GM18526 (cell line): ENCODE results near the gene ITPR1.

Source experiments
- POLR2A ChIP-seq: IDR thresholded peaks from 3 replicates; pipeline ENCODE4 v1.6.1; 2011; ENCODE audit not compliant: insufficient read length; ENCODE audit errors: extremely low read depth

The ITPR1 gene

DNA sequence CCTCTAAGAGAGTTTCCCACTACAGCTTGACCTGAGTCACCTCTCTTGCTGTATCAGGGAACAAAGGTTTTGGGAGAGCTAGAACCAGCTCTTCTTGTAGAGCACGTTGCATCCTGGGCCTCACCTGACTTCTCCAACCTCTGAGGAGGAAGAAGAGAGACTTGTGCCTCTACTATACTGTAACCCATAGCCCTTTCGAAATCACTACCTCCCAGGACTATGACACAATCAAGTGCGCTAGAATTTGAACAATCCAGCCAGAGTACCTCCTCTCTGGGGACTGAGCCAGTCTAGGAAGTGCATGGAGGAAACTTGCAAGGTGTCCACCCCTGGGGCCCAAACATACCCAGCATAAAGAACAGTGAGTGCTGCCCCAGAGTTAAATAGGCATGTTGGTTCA, 293.3 kb downstream of the ITPR1 start:
- no peak for TF ChIP-seq POLR2A

DNA sequence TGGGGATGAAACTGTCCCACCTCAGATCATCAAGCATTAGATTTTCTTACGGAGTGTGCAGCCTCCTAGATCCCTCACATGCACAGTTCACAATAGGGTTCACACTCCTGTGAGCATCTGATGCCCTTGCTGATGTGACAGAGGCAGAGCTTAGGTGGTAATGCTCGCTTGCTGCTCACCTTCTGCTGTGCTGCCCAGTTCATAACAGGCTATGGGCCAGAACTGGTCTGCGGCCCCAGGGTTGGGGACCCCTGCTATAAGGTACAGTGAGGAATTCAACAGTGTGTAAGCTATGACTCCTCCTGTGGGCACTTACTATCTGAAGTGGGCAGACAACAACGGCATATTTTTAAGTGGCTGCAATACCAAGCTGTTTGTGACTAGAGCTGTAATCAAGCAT, 298.2 kb downstream of the ITPR1 start:
- TF ChIP-seq POLR2A = no peak

DNA sequence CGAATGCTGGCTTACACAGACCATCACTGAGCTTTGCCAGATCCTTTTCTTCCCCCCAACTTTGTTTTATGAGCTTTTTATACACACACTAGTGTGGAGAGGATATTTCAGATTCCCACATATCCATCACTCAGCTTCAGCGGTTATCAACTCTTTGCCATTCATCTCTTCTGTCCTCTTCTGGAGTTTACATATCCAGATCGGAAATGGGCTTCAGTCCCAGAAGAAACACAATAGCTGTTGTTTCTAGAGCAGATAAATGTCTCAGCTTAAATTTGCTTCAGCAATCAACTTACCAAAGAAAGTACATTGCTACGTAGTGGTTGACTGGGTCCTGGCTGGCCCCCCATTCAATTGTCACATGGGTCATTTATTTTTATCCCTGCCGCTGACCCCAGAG, 300.2 kb downstream of the ITPR1 start:
- no peak for TF ChIP-seq POLR2A

DNA sequence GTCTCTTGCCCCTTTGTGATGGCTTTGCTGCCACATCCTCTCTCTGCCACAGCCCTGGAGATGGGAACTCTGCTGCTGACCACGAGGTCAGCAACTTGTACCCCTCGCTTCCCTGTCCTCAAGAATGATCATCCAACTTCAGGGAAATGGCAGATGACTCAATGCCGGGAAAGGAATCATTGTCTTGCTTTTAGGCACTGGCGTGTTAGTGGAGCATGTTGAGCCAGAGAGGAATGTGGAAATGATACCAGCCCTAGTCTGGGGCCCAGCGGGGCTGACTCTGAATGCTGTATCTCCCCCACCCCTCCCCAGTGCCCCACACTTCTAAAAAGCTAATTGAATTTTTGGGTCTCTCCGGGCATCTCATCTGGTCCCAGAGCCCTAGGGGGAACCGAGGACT, 301.2 kb downstream of the ITPR1 start:
- no peak for TF ChIP-seq POLR2A

DNA sequence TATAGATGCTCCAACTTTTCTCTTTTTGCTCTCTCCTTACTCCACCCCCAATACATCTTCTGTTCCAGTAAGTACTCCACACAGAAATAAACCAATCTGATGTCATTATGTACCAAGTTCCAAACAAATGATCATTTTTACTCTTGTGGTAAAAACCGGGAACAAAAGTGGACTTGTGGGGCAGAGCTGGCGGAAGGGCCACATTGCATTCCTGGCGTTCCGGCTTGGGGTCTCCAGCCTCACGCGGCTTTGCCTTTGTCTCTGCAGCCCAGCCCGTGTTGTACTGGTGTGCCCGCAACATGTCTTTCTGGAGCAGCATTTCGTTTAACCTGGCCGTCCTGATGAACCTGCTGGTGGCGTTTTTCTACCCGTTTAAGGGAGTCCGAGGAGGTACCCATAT, 301.6 kb downstream of the ITPR1 start:
- no peak for TF ChIP-seq POLR2A

- no peak for TF ChIP-seq POLR2A
These were observed 302.8 kb downstream of the ITPR1 start for GRCh38 chr3:4795905-4796304.

DNA sequence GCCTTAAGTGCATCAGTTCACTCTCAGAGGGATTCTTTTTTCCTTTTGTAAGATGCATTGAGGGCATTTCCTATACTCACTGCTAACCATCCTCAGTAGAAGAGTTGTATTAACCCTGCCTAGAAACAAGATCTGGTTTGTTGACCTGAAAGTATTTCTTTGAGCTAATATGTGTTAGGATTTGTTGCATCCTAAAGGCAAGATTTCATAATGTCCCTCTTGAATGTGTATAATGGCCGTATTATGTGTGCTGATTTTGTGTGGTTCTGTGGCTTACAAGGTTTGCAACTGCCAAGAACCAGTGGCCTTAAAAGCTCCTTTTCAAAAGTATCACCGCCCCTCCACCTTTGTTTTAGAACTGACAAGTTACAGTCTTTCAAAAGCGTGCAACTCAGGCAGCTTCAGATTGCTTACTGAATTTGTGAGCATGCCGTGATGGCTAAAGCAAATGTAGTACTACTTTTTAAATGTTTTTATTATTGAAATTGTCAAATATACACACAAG, 304.1 kb downstream of the ITPR1 start:
- no peak for TF ChIP-seq POLR2A

DNA sequence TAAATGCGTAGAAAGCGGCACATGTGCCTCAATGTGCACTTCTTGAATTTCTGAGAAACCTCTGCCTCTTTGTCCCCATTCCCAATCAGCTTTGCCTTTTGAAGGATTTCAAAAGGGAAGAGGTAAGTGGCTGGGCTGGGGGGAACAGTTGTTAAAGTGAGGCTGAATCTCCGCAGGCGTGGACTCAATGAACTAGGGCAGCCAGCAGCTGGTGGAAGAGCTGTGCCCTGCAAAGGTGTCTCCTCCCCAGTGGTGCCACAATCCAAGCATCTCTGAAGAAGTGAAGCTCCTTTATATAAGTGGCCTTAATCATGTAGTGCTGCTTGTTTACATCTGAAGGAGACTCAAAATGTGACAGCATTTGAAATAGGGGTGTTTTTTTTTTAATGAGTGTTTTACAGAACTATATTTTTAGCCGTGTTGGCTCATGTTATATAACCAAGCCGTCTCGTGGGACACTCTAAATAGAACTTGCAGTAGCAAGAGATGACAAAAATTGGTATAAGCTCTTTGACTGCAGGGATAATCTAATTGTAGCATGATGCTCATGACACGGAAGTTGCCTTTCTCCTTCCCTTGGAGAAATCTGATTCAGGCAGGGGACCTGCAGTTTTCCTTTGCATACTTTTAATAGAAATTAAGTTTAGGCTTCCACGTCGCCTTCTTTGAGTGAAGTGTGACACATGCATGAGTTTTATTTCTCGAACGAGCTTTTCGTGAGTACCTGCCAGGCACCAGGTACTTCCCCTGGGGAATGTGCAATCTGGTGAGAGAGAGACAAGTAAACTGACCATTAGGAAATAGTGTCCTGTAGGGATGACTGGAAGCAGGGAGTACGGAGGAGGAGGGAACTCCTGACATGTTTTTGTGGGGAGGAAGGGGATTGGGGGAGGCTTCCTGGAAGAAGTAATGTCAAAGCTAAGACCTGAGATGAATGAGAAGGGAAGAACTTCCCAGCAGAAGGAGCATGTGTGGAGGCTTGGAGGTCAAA, 306.4 kb downstream of the ITPR1 start:
- no peak for TF ChIP-seq POLR2A

- TF ChIP-seq POLR2A = no peak
These were observed 307.4 kb downstream of the ITPR1 start for GRCh38 chr3:4800595-4800994.

DNA sequence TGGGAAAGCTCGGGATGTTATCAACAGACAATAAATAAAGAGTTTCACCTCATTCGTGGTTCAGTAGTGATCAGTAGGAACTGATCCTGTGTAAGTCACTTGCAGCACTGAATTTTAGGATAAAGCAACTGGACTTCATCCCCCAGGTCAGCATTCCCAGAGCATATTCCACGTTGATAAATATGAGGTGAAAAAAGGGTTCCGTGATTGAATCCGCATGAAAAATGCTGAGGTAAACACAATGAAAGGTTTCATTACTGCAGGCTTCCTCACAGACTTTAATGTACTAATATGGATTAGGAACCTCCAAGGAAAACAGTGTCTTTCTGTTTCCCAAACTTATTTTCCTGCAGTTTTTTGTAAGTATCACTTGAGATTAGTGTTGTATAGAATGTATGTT, 308.7 kb downstream of the ITPR1 start:
- no peak for TF ChIP-seq POLR2A

DNA sequence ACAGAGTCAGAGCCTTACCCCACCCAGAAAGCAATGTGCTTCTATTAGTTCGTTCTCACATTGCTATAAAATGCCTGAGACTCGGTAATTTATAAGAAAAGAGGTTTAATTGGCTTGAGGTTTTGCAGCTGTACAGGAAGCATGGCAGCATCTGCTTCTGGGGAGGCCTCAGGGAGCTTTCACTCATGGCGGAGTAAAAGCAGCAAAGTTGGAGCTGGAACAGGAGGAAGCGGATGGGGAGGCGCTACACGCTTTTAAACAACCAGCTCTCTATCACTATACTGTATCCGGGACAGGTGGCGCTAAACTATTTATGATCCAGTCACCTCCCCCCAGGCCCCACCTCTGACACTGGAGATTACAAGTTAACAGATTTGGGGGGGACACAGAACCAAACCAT, 309.8 kb downstream of the ITPR1 start:
- no peak for TF ChIP-seq POLR2A

DNA sequence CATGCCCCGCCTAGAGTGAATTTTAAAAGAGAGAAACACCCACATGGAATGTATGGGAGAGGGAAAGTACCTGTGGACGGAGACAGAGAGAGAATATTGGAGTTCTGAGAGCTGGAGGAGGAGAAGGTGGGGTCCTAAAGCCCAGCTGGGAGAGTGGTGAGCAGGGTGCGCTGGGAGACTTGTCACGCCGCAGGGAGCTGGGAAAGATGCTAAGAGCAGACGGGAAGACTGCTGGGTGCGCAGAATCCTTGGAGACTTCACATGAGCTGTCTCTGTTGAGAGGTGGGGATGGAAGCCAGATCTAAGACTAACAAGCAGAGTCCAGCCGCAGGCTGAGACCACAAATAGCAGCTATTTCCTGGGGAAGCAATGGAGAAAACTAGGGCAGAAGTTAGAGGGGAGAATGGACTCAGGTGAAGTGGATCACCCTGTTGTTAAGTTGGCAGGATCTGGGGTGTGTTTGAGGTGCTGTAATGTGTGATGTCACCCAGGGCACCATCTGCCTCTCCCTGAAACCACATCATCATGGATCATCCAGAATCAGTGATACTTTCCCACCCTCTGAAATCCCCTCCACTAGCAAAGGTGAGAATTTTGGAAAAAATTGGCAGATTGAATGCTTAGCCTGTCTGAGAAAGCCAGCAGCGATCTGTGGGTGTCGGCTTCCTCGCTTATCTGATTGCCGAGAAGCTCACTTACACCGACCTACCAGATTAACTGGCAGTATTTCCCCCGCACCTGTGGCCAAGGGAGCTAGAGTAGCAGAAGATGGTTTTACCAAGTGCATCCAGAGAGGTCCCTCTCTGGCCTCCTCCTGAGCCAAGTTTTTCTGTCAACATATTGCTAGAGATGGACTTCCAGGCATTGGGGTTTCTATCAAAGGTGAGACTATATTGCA, 311.3 kb downstream of the ITPR1 start:
- TF ChIP-seq POLR2A = no peak

DNA sequence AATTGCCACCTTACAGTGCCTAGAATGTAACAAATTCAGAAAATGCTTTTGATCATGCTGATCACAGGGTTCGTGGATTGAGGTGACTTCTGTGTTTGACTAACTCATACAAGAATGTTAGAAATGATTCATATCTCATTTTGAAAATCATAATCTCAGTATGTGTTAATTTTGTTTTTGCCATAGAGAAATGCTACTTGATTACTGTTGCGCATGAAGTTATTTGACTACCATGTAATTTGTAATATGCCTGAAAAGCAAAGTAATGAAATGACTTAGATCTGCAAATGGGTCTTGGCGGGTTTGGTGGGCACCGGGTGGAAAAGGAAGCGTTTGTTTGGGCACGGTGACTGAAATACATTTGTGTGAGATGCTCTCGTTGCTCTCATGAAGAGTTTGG, 312.5 kb downstream of the ITPR1 start:
- TF ChIP-seq POLR2A = no peak

DNA sequence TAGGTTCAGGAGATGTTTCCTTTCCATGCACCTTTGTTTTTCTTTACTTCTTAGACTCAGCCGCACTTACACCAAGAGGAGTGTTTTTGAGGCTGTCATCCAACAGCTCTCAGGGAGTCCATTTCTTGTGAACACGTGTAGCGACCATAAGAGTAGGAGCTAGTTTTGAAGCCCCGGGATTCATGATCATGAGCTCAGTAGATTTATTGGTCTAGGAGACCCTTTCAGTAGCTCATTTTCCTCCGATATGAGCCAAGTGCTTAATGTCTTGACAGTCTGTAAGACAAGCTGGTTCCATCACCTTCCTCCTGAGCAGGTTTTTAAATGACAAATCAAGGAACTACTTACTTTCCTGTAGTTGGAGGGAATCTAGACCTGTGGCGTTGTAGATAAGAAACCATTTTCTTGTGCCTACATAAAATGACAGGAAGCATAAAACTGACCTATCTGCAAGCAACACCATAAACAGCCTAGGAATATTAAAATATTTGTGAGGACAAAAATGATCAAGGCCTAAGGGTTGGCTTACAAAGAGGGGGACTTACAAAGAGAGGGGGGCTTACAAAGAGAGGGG, 313.5 kb downstream of the ITPR1 start:
- TF ChIP-seq POLR2A = no peak

DNA sequence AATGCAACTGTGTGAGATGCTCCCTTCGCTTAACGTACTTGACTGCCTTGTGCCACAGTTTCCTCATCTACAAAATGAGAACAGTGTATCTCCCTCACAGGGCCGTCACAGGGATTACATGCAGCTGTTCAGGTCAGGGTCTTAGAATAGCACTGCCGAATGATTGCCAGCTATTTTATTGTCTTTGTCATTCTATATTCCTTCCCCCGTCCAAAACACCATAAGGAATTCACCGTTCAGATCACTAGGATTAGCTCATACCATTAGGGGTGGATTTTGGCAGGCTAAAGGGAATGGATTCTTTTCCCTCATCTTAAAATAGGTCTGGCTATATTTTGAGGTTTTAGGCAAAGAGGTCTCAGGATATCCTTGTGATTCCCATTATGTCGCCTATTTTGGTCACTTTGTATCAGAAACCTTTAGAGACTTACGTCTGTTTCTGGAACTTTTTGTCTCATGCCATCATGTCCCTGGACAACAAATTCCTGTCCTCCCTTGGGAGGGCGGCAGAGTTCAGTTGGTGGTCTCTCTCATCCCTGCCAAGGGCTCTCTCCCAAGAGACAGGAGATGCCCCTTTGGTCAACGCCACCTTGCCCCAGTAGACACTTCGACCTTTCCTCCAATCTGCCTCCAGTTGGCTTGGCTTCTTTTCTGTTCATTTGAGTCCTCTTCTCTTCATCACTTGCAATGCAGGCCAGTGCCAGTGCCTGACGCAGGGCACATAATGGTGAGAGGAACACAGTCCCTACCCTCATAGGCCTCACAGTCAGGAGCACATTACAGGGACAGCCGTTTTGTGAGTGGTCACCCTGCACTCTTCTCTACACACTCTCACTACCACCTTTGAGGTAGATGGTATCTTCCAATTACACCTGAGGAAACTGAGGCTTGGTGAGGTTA, 314.5 kb downstream of the ITPR1 start:
- TF ChIP-seq POLR2A = no peak

- TF ChIP-seq POLR2A = no peak
These were observed 315.5 kb downstream of the ITPR1 start for GRCh38 chr3:4808637-4809036.
